Inflammatory macrophage treated with lipopolysaccharide for 1 hour (primary cell): ENCODE data around the gene KLK8.
"Not testable (repeated sequence)": the region's sequence is repeated elsewhere in the genome, so short reads cannot be mapped to it uniquely, and the experiment has no call there.

Experiments
- DNase-seq, 2 donors: peaks; one replicate each; pipeline ENCODE4 v3.0.0-alpha.2; 2020 to 2022

KLK8 gene

GRCh38 chr19:51016798-51017683 lies 15.6 kb upstream of the KLK8 start:
- peak; percentile 29 to 70 for DNase-seq

DNA sequence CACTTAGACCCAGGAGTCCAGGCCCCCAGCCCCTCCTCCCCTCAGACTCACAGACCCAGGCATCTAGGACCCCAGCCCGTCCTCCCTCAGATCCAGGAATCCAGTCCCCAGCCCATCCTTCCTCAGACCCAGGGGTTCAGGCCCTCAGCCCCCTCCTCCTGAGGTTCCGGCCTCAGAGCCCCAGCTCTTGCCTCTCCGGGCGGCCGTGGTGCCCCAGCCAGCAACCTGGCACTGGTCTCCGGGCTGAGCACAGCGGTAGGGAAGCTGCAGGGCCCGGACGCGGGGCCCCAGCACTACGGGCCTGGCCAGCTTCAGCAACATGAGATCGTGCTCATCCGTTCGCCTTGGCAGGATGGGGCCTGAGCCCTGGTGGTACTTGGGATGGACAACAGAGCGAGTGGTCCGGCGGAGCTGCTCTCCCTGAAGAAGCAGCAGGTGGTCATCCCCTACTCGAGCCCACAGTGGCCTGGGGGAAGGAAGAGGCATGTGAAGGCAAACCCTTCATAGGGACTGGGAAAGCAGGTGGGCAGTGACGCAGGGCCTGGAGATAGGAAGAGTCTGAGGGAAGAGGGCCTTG lies 14.4 kb upstream of the KLK8 start:
- DNase-seq: no peak

GRCh38 chr19:51014242-51014641 lies 12.8 kb upstream of the KLK8 start:
- DNase-seq: no peak

DNA sequence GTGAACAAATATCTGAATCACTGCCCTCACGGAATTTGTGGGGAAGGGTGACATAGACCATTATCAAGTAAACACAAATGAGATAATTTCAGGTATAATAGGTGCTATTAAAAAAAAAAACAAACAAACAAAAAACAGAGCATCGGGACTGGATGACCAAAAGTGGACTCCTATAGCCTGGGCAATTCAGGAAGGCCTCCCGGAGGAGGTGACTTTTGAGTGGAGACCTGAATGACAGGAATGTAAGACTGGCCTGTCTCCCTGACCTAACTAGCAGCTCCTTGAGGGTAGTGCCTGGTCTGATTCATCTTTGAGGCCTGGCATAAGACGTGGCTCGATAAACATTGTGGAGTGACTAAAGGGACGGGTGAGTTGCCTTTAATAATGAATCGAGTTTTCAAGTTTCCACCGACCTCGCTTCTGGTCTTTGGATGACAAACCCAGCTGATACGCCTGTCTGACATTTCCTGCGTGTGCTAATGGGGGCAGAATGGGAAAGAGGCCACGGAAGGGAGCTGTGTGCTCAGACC lies 11.3 kb upstream of the KLK8 start:
- no peak for DNase-seq

DNA sequence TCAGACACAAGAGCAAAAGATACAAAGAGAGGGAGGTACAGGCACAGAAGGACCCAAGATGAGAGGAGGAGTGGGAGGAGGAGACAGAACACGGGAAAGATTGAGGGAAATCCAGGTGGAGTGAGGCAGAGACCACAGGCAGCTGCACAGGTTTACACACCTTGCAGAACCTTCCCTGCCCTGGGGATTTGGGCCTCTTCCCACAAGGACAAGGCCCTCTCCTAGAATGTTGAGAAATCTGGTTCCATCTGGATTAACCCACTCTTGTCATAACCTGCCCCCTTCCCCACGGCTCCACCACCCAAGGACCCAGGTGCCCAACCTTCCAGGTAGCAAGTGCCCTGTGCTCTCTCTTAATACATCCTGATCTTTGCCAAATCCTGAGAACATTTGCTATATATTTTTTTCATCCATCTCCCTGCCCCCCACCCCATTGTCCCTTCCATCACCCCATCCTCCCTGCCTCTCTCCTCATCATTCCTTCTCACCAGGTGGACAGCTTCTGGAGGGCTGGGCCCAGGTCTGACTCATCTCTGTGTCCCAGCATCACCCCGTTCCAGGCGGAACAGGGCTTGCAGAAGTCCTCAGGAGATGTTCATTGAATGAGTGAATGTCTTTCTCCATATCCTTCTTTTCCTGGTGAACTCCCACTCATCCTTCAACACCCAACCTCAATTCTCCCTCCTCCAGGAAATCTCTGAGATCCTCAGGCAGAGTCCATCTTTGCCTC lies 8.8 kb upstream of the KLK8 start:
- DNase-seq: no peak

GRCh38 chr19:51009061-51009891 lies 7.9 kb upstream of the KLK8 start:
- no peak for DNase-seq

GRCh38 chr19:51007488-51007887 lies 6.1 kb upstream of the KLK8 start:
- no peak for DNase-seq

GRCh38 chr19:51006406-51006805 lies 5.0 kb upstream of the KLK8 start:
- no peak for DNase-seq

DNA sequence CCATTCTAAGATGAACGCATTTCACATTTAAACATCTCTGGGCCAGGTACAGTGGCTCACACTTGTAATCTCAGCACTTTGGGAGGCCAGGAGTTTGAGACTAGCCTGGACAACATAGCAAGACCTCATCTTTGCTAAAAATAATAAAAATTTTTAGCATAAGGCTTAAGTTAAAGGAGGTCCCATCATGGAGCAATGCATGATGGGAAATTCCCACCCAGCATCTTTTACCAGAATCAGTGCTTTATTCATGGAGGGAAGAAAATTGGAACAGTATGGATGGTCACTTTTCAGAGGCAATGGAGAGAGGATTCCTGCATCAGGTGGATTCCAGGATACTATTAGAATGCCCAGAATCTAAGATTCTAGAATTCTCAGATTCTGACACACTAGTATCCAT lies 3.8 kb upstream of the KLK8 start:
- DNase-seq: no peak

DNA sequence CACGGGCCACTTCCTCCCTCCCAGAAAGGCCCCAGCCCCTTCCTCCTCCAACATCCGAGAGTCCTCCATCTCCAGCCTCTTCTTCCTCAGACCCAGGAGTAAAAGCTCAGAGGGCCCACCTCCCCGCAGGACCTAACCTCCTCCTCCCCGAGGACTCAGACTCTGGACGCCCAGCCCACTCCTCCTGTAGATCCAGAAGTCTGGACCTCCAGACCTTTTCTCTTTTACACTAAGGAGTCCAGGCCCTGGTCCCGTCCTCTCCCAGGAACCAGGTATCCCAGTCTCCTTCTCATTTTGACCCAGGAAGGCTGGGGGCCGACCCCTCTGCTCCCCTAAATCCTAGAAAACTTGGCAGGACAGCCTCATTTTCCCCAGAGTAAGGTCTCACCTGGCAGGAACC lies 1.9 kb upstream of the KLK8 start:
- DNase-seq: no peak

DNA sequence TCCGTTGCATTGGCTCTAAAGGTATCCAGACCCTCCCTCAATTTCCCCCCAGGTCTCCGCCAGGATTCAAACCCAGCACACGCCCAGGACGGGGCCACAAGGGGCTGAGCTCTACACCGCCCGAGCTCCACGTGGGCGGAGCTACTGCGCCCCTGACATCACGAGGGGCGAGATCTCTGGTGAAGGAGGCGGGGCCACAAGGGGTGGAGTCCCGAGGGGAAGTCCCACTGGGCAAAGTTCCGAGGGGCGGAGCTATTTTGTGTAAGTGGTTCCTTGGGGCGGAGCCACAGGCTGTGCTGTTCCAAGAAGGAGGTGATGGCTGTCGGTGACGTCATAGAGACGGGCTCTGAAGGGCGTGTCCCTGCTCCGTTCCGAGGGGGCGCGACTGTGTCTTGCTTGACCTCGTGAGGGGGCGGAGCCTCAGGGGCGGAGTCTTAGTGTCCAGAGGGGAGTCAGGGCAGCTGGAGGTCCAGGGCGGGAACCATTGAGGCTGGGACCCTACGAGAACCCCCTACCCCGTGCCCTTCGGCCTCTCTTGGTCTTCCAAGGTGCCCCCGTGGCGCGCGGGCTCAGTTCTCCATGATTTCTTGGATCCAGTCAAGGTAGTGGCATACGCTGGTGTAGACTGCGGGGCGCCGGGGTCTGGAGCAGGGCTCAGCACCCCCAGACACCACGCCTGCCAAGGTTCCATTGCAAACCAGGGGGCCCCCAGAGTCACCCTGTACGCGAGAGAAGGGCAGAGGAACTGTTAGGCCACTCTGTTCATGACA lies 1.3 kb upstream of the KLK8 start:
- peak in 1 of 2 donors; percentile 29 for DNase-seq

DNA sequence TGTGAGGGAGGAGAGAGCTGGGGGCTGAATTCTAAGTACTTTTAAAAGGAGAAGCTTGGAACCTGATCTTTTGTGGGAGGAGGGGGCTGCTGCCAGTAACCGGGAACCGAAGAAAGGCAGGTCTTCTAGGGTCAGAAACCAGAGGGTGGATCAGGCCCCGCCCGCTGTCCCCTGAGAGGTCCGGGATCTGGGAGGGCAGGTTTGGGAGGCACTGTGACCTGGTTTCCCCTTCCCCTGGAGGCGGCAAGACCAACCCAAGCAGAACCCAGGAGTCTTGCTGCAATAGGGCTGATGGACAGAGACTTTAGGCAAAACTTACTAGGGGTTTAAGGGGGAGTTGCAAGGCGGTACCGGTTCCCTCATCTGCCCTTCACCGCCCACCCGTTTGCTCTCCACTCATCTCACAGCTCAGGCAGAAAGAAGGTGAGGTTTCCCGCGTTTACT lies 707 bp upstream of the KLK8 start:
- no peak for DNase-seq

- no peak for DNase-seq
Observed at GRCh38 chr19:51000981-51001380, 423 bp downstream of the KLK8 start.

GRCh38 chr19:51000426-51000825 lies 978 bp downstream of the KLK8 start:
- DNase-seq: no peak

- DNase-seq: no peak
Observed at GRCh38 chr19:50998686-50999085, 2.7 kb downstream of the KLK8 start.

DNA sequence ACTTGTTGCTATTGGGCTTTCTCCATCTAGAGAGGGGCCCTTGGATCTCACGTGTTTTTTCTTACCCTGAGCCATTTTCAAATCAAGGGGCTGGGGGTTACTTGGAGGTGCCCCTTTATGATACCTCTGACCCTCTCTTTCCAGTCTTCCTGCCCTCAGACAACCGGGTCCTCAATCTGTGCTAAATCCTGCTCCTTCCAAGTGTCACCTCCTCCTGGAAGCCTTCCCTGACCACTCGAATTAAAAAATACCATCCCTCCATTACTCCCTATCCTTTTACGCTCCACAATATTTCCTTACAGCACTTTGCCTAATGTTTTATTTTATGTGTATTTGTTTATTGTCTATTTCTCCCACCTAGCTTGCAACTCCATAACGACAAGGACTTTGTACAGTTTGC lies 3.3 kb downstream of the KLK8 start:
- no peak for DNase-seq

GRCh38 chr19:50994129-50994528 lies 7.3 kb downstream of the KLK8 start:
- DNase-seq: no peak

- no peak for DNase-seq
Observed at GRCh38 chr19:50992666-50993035, 8.8 kb downstream of the KLK8 start.

- not testable (repeated sequence) for DNase-seq
Observed at GRCh38 chr19:50984416-50984815, 17.0 kb downstream of the KLK8 start.

GRCh38 chr19:50983625-50984292 lies 17.6 kb downstream of the KLK8 start, which contains the start of gene KLK7:
KLK7 (minus strand) TSS chr19:50983917; CDS start chr19:50982399, 1,518 bp downstream.
- no peak for DNase-seq

DNA sequence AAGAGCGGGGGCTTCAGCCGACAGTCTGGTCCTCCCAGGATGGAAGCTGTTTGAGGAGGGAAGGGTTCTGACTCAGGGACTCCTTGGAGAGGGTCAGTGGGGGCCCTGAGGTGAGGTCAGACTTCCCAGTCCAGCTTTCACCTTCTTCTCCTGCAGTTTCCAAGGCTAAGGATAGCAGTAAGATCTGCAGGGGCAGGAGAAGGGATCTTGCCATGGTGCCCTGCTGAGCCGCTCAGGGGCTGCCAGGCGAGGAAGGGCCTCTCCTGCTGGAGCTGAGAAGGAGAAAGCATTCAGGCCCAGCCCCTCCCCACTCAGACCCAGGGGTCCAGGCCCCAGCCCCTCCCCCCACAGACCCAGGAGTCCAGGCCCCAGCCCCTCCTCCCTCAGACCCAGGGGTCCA lies 19.2 kb downstream of the KLK8 start:
- no peak for DNase-seq
